SIG-M5 (cell line): ENCODE results near the gene EDN1.

Experiments
- DNase-seq: peaks from one replicate; lab custom pipeline; 2025; lab: John Stamatoyannopoulos, UW

The EDN1 gene

GRCh38 chr6:12270551-12271230, 19.5 kb upstream of the EDN1 start:
- DNase-seq, result no peak

DNA sequence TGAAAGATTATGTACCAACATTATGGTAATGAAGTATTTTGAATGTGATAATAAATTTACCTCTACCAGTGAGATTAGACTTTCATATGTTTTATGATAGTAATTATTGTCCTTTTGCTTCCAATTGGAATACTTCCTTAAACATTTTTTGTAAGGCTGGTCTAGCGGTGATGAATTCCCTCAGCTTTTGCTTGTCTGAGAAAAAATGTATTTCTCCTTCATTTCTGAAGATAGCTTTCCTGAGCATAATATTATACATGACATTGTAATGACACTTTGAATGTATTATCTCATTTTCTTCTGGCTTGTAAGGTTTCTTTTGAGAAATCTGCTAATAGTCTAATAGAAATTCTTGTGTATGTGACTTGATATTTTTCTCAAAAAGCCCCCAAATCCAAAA, 18.6 kb upstream of the EDN1 start:
- DNase-seq, result no peak

GRCh38 chr6:12271997-12272396, 18.2 kb upstream of the EDN1 start:
- DNase-seq, result no peak

DNA sequence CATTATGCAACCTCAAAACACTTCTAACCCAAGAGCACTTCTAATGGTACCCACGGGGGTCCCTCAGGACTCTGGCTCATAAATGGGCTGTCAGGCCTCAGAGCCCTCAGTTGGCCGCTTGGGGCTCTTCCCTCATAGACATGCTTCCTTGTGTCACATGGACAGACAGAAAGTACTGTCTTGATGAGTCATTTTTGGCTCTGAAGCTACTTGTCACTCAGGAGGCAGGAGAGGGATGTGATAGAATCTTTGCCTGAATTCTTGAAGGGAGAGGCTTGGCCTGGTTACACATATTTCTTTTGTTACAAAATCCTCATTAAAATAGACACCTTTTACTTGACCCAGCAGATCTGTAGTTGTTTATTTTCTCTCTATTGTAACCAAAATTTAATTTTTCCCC, 15.1 kb upstream of the EDN1 start:
- no peak for DNase-seq

DNA sequence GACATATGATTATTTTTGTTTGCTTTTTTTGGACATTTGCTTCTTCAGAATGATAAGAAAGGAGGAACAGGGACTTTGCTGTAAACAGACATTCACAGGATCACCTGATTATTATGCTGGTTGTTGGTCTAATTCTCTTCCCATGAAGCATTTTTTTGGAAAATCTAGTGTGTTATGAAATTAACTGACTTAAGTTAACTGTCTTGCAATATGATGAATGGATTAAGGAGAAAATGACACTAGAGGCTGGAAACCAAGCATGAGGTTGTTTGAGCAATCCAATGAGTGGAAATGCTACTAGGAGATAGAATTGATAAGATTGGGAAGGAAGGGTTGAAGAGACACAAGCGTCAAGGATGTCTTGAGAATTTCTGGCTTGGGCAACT, 13.2 kb upstream of the EDN1 start:
- DNase-seq, result no peak

- DNase-seq, result no peak
Observed at GRCh38 chr6:12277386-12277785, 12.8 kb upstream of the EDN1 start.

- DNase-seq, result no peak
Observed at GRCh38 chr6:12278915-12279314, 11.2 kb upstream of the EDN1 start.

GRCh38 chr6:12279322-12280091, 10.7 kb upstream of the EDN1 start:
- DNase-seq, result no peak

DNA sequence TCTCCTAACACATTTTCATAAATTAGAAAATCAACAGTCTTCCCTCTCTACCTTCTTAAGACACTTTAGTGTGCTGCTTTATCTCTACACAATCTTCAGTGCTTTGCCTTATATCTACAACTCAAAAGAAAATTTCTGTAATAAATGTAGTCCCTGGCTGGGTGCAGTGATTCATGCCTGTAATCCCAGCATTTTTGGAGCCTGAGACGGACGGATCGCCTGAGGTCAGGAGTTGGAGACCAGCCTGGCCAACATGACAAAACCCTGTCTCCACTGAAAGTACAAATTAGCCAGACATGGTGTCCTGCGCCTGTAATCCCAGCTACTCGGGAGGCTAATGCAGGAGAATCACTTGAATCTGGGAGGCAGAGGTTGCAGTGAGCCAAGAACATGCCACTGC, 9.7 kb upstream of the EDN1 start:
- DNase-seq, result no peak

DNA sequence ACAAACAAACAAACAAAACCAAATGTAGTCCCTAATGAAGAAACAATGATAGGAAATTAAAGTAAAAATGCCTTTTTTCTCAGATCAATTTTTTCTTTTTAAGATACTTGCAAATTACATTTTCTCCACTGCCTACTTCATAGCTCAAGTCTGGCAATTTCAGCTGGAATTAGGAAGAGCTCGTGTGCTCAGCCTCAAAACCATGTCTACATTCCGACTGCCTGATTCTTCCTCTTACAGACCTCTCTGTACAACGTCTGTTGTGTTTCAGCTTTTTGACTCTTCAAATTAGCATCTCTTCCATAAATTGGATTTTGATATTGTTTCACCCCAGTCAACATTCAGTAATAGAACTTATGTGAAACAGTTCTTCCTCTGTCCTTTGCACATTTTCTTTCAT, 9.3 kb upstream of the EDN1 start:
- DNase-seq, result no peak

- no peak for DNase-seq
Observed at GRCh38 chr6:12283904-12284303, 6.3 kb upstream of the EDN1 start.

DNA sequence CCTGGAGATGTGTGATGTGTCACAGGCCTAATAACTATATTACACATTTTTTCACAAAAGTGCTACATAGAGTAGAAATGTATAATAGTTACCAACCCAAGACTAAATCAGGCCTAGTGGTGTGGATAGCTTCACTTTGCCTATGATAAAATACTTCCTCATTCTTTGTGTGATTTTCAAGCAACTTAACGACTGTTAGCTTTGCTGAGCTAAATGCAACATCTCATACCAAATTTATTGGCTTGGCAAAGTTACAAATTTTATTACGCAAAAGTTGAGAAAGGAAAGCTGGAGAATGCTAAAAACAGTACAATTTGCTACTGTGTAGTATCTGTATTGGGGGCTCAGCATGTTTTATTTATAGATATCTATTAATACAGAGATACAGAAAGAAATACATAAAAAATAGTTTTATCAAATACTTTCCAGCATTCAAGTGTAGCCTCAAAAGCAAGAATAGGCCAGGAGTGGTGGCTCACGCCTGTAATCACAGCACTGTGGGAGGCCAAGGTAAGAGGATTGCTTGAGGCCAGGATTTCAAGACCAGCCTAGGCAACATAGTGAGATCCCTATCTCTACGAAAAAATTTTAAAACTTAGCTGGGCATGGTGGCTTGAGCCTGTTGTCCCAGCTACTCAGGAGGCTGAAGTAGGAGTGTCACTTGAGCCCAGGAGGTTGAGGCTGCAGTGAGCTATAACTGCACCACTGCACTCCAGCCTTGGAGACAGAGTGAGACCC, 3.6 kb upstream of the EDN1 start:
- no peak for DNase-seq

DNA sequence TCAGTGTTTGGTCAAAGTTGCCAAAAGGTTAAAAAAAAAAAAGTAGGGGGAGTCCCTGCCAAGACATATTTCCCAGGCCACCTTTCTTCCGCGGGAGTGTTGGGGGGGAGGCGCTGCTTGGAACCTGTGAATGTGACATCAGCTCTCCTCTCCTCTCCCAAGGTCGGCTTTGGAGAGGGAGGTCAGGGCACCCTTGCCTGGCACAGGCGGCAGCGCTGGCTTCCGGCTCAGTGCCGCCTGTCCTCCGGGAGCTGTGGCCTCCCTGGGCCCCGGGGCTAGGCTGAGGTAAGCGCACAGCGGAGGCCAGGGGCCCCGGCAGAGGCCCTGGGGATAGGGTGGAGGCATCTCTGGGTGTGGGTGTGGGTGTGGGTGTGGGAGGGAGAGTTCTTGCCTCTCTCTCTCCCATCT, 1.9 kb upstream of the EDN1 start:
- no peak for DNase-seq

GRCh38 chr6:12288914-12289313, 1.2 kb upstream of the EDN1 start:
- DNase-seq, result no peak

DNA sequence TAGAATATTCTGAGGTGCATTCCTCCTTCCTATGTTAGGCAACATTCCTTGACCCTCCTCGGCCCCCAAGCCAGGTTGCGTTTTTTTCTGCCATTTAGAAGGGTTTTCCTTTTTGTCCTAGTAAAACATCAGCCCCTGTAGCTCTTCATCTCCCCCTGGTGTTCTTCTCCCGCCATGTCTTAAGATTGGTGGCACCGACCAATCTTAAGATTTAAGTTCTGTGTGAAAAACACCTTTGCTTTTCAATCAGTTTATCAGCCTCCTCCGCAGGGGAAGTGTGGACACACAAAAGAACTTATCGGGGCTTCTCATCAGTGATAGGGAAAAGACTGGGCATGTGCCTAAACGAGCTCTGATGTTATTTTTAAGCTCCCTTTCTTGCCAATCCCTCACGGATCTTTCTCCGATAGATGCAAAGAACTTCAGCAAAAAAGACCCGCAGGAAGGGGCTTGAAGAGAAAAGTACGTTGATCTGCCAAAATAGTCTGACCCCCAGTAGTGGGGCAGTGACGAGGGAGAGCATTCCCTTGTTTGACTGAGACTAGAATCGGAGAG, 719 bp upstream of the EDN1 start:
- DNase-seq, result no peak

DNA sequence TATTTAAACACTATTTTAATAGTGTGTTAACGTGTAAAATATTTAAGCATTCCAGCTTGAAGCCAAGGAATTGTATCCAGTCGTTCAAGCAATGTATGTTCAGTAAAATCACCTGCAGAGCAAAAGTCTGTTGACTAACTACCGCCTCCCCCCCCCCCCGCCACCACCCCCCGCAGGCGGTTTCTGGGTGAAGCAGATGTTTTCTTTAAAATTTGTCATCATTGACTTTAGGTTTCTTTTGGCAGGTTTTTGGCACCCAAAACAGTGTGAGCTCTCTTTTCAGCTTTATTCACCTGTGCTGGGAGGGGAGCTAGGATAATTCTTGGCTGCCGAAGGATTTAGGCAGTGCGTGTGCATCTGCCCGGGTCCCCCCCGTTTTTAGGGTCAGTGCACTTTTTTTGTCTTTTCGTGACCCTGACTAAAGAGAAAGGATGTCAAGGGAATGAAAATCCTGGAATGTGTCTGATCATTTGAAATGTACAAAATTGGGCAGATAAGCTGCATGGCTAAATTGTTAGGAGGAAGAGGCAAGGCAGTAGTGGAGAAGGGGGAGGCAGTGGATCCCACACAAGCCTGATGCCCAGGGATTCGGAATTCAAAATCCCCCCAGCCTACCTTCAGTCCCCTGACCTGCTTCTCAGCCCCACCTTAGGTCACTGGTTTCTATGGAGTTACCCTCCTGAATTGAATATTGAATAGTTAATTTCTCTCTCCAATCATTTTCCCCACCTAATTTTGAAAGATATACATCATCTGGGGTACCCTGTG, 1.1 kb downstream of the EDN1 start:
- no peak for DNase-seq

- DNase-seq, result no peak
Observed at GRCh38 chr6:12291839-12292604, 1.9 kb downstream of the EDN1 start.

DNA sequence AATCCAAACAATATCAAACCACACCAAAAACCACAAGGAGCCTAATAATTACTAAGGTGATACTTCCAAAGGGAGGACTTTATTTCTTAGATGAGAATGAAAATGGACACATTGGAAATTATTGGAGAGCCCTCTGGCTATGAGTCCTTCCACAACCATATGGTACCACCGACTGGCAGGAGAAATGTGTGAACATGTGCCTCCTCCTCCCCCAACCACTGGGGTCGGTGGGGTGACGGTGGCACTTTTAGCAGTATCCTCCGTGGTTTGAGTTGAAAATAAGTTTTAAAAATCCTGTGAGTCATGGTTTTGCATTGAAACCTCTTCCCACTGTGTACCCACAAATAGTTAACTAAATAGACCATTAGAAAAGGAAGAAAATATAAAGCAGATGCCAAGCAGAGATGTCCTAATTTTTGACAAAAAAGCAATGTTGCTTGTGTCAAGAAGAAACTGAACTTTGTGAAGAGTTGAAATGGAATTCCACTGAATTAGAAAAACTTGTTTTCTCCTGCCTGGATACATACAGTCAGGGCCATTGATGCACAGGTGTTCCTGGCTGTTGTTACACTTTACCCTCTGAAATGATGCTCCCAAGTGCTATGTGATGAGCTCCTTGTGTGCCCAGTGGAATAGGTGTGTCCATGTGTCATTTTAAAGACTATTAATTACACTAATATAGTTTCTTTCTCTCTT, 3.2 kb downstream of the EDN1 start:
- no peak for DNase-seq

GRCh38 chr6:12293931-12294807, 4.0 kb downstream of the EDN1 start:
- no peak for DNase-seq
